8988T (cell line): ENCODE measurements around the gene FOLR2.

Source experiments
- DNase-seq: peaks from one replicate; pipeline ENCODE4 v3.0.0; 2011

Gene FOLR2

DNA sequence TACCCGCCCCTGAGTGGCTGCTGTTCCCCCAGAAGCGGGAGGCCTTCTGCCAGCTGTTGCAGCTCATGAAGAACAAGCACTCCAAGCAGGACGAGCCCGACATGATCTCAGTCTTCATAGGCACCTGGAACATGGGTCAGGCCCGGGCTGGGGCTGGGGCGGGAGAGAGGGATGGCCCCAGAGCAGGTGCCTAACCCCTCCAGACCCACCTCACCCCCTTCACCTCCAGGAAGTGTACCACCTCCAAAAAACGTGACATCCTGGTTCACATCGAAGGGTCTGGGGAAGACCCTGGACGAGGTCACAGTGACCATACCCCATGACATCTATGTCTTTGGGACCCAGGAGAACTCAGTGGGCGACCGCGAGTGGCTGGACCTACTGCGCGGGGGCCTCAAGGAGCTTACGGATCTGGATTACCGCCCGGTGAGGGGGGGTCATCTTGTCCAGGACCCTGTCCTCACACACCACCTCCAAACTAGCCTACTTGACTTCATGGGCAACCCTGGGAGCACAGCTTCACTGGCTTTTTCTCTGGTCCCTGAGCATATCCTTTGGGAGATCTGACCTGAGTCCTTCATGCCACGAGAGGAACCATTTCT is 14.3 kb downstream of the FOLR2 start:
- DNase-seq: no peak

DNA sequence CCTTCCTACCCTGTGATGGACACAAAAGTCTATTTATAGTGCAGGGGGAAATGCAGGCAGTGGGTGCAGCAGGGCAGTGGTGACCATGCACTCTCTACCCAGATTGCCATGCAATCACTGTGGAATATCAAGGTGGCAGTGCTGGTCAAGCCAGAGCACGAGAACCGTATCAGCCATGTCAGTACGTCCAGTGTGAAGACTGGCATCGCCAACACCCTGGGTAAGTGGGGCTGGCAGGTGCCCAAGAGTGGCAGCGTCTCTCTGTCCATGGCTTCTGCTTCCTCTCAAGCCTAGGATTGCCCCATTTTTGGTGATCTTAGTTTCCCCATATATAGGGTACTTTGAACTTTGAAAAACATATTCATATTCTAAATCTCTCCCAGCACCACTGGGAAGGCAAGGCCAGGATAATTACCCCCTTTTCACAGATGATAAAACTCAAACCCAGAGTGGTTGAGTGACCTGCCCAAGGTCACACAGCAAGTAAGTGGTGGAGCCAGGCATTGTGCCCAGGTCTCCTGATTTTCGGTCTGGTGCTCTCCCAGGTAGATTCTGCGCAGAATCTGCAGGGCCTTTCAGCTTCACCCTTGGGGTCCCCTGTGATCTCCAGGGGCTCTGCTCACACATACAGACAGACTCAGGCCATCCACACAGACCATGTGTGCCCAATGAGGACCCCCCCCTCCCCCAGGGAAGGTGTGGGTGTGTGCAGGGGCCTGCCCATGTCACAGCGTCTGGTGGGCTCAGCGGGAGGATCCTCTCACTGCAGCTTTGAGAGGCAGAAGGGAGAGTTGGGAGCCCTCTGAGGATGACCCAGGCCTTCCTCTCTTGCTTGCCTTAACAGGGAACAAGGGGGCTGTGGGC is 15.0 kb downstream of the FOLR2 start:
- no peak for DNase-seq

DNA sequence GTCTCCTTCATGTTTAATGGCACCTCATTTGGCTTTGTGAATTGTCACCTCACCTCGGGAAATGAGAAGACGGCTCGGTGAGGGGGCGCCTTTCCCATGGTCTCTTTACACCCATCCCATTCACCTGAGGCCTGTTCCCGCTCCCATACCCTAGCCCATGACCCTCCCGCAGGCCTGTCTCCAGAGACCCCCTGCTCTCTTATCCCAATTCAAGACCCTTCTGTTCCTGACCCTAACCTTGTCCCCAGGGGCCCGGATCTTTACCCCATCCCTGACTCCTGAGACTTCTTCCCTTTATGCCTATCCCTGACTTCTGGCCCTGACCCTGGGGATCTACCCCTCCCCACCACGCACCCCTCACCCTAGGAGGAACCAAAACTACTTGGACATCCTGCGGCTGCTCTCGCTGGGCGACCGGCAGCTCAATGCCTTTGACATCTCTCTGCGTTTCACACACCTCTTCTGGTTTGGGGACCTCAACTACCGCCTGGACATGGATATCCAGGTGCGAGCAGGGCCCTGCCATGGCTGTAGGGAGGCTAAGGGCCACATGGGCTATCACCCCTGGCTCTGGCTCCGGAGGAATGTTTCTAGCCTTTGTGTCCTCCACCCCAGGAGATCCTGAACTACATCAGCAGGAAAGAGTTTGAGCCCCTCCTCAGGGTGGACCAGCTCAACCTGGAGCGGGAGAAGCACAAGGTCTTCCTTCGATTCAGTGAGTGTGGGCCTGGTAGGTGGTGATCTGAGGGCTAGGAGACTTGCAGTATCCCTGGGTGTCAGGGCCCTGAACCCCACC is 15.9 kb downstream of the FOLR2 start:
- DNase-seq: no peak

DNA sequence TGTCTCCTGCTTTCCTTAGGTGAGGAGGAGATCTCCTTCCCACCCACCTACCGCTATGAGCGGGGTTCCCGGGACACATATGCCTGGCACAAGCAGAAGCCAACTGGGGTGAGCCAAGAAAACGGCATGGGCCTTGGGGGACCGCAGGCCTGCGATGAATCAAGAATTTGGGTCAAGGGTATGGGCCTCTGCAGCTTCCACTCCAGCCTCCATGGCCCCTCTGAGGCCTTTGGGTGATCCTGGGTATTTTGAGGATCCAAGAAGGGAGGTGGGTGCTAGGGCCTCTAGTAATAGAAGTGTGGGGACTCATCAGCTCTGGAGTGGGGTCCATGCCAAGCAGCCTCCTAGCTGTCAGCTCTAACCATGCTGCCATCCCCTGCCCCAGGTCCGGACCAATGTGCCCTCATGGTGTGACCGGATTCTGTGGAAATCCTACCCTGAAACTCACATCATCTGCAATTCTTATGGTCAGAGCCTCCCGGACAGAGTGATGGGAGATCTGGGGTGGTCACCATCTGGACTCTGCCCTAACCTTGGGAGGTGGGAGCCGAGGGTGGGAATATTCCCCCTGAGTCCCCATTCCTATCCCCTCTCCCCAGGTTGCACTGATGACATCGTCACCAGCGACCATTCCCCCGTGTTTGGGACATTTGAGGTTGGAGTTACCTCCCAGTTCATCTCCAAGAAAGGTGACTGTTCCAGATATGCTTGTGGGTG is 16.6 kb downstream of the FOLR2 start:
- DNase-seq: no peak

DNA sequence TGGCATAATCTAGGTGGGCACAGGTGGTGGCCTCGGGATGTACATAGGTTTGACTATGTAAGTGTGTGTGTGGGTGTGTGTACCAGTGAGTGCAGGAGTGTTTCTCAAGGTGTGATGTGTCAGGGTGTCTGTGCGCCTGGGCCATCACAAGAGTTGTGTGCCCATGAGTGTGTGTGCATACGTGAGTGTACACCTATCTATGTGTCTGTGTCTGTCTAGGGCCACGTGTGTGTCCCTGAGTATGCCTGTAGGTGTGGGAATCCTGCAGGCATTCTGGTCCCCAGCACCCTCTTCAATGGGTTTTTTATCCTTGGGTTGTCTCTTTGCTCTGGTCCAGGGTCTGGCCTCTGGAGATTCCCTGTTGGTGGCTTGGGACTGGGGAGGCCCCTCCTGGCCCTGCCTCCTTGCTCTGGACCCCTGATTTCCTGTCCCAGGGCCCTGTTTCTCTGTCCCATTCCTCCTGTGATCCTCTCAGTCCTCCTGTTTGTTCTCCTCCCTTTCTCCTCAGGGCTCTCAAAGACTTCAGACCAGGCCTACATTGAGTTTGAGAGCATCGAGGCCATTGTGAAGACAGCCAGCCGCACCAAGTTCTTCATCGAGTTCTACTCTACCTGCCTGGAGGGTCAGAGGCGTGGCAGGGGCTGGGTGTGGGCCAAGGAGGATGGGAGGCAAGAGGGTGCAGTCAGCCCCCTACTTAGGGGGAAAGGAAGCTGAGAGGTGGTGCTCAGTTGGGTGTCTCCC is 17.3 kb downstream of the FOLR2 start:
- no peak for DNase-seq

DNA sequence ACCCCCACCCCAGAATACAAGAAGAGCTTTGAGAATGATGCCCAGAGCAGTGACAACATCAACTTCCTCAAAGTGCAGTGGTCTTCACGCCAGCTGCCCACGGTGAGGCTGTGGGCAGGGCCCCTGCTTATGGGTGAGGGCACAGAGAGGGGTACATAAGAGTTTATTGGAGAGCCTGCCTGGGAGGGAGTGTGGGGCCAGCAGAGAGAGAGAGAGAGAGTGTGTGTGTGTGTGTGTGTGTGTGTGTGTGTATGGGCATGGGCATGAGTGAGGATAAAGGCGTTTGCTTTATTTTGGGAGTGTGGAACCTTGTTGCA is 17.9 kb downstream of the FOLR2 start:
- DNase-seq: no peak

DNA sequence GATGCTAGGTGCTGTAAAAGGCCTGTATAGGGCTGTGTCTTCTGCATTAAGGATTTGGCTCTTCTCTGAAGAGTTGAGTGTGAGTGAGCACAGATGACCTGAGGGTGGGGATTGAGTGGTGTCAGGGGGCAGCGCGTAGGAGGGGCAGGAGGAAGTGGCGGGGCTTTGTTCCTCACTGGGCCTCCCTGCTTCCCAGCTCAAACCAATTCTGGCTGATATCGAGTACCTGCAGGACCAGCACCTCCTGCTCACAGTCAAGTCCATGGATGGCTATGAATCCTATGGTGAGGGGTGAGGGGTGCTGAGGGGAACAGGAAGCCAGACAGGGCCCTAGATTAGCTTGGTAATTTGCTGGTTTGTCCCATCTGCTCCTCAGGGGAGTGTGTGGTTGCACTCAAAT is 18.3 kb downstream of the FOLR2 start:
- no peak for DNase-seq

DNA sequence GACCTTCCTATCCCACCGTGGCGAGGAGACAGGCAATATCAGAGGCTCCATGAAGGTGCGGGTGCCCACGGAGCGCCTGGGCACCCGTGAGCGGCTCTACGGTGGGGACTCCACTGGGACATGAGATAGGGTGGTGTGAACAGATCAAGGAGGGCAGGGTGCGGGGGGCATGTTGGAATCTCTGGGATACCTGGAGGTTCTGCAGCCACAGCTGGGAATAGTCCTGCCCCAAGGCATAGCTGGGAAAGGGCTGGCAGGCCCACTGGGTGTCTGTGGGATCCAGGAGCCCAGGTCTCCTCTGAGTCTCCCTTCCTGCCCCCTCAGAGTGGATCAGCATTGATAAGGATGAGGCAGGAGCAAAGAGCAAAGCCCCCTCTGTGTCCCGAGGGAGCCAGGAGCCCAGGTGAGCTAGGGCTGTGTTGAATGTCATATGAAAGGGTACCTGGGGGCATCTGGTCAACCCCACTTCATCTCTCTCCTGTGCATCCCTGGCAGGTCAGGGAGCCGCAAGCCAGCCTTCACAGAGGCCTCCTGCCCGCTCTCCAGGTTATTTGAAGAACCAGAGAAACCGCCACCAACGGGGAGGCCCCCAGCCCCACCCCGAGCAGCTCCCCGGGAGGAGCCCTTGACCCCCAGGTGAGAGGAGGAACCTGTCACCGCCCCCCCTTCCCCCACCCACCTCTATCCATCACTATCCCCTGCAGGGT is 18.9 kb downstream of the FOLR2 start:
- peak; percentile 39 for DNase-seq

DNA sequence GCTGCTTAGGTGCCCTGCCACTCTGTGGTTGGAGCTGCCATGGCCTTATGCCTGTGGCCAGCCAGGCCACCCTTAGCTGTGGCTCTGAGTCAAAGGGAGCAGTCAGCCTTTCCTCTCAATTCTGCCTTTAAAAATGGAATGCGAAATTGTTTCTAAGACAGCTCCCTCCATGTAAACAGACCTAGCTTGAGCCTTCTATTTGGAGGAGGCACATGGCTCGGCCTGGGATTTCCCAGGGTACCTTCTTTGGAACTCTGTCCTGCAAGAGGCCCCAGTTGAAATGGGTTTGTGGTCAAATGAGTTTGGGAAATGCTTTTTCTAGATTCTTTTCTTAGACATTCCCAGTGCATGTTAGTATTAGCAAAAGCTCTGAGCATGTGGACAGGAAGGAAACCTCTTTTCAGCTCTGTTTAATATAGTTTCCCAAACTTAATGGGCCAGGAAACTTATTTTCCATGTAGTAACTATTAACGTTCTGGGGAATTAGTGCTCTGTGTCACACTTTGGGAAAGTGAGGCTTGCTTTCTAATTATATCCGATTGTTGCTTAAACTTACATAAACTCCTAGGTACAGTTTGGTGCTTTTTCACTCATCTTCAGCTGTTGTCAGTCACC is 19.6 kb downstream of the FOLR2 start:
- no peak for DNase-seq

DNA sequence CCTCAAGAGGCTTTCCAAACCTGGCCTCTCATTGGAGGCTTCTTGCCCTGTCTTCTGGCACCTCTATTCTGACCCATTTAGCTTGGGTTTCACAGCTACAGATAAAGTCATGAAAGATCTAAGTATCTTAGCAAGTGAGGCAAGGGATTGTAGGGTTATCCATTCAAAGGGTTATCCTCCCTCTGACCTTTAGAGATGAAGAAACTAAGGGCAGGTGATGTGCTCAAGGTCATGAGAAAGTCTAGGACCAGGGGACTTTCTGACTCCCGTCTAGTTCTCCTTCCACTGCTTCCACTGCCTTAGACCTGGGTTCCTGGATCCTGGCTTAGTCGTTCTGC is 20.1 kb downstream of the FOLR2 start:
- DNase-seq: no peak

DNA sequence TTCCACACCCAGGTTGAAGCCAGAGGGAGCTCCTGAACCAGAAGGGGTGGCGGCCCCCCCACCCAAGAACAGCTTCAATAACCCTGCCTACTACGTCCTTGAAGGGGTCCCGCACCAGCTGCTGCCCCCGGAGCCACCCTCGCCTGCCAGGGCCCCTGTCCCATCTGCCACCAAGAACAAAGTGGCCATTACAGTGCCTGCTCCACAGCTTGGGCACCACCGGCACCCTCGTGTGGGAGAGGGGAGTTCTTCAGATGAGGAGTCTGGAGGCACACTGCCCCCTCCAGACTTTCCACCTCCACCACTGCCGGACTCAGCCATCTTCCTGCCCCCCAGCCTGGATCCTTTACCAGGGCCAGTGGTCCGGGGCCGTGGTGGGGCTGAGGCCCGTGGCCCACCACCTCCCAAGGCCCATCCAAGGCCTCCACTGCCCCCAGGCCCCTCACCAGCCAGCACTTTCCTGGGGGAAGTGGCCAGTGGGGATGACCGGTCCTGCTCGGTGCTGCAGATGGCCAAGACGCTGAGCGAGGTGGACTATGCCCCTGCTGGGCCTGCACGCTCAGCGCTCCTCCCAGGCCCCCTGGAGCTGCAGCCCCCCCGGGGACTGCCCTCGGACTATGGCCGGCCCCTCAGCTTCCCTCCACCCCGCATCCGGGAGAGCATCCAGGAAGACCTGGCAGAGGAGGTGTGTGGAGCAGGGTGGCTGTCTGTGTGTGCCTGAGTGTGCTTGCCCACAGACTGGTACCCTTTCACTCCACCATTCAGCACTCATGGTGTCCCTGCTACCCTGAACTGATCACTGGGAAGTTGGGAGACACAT is 20.7 kb downstream of the FOLR2 start:
- DNase-seq: peak; percentile 72

DNA sequence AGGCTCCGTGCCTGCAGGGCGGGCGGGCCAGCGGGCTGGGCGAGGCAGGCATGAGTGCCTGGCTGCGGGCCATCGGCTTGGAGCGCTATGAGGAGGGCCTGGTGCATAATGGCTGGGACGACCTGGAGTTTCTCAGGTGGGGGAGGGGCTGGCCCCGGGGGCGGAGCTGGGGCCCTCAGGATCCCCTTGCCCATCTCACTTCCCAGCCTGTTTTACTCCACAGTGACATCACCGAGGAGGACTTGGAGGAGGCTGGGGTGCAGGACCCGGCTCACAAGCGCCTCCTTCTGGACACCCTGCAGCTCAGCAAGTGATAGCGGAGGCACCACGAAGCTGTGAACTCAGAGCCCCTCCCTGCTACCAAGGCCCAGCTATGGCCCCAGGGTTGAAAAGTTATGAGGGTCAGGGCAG is 21.5 kb downstream of the FOLR2 start:
- peak; percentile 100 for DNase-seq

DNA sequence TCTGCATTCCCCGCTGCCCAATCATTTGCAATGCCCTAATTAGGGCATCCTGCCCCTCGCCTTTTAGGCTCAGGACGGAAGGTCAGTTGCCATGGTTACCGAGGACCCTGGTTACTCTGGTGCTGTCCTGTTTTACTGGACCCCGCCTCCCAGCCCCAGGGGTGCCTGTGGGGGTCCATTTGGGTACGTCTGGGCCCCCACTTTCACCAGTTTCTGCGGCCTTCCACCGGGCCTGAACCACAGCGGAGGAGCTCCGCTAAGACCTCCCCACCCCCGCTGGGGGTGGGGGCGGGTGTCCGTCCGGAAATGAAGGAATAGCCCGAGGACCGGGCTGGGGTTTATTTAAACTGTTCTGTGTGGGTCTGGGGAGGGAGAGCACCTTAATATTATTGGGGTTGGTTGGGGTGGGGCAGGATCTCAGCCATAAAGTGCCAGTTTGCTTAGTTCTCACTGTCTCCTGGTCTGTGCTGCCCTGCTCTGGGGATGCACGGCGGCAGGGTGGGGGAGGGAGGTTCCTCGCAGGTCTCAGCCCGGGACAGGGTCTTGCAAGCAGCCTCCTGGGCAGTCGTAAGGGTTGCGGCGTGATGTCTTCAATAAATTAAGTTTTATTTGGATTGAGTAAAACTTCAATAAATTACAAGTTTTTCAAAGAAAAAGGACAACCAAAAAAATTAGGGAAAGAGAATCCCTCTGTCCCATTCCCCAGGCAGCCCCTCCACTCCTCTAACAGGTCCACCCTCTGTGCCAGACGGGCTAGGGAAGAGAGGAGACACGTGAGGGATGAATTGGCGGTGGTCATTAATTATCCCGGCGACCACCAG is 22.1 kb downstream of the FOLR2 start:
- DNase-seq: peak; percentile 48

DNA sequence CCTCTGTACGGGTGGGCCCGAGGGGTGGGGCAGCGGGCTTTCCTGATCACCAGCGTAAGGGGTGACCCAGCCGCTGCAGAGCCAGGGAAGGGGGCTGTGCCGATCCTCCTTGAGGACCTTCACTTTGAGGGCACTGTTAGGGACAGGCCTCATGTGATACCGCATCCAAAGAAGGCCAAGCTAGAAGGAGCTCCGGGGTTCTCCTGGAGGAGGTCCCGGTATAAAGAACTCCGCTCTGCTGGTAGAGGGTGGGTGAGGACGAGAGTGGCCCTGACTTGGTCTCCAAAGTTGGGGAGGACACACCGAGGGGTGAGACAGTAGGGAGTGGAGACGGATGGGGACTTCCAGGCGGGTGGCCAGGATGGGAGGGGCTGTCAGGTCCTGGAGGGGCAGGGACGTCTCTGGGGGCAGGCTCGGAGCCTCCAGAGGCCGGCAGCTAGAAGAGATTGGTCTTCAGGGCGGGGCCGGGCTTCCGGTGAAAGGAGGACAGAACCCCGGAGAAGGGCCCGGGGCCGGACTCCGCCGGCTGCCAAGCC is 22.8 kb downstream of the FOLR2 start:
- DNase-seq: peak; percentile 79

DNA sequence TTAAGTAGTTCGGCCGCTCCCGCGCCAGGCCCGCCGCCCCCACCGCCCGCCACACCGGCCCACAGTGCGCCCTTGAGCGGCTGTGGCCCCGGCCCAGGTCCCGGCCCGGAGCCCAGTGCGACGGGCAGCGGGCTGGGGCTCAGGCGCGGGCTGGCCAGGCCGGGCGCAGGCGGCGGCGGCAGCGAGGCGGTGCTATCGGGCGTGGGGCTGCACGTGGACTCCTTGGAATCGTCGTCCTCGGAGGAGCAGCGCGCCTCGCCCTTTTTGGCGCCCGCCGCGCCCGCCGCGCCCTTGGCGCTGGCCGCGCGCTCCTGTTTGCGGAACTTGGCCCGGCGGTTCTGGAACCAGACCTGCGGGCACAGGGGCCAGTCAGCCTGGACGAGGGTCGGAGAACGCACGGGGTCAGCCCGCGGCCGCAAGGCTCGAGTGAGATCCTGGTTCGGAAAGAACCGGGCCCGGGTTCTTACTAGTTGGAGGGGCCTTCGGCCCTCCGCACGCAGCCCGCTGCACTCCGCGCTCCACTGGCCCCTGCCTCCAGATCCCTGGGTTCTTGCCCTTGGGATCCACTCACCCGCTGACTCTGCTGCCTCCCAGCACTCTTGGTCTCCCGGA is 23.4 kb downstream of the FOLR2 start:
- DNase-seq: no peak

DNA sequence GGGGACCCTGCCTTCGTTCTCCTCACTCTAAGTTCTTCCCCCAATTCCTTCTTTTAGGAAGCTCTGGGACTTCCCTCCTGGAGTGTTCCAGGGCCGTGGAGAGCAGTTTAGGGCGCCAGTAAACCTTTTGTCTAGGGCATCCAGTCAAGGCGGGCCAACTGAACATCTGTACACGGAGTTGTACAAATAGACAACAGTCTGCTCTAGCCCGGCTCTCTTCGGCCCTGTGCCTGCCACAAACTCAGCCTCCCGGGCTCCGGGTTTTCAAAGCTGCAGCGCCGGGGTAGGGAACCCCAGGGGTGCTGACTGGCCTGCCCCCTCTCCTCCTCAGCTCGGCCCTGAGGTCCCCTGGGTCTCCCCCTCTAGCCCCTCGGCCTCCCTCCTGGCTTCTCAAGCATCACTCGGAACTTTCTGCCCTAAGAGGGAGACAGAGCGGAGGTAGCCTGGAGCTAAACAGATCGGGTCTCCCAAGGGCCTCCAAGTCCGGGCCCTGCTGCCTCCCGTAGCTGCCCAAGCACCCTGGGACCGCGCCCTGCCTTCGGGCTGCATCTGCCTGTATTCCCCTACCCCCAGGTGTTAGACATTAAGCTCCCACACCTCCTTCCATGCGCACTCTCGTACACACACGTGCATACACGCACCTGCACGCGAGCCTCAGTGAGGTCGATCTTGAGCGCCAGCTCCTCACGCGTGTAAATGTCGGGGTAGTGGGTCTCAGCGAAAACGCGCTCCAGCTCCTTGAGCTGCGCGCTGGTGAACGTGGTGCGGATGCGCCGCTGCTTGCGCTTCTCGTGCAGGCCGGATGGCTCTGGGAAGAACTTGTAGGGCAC is 24.1 kb downstream of the FOLR2 start:
- DNase-seq: peak; percentile 74

DNA sequence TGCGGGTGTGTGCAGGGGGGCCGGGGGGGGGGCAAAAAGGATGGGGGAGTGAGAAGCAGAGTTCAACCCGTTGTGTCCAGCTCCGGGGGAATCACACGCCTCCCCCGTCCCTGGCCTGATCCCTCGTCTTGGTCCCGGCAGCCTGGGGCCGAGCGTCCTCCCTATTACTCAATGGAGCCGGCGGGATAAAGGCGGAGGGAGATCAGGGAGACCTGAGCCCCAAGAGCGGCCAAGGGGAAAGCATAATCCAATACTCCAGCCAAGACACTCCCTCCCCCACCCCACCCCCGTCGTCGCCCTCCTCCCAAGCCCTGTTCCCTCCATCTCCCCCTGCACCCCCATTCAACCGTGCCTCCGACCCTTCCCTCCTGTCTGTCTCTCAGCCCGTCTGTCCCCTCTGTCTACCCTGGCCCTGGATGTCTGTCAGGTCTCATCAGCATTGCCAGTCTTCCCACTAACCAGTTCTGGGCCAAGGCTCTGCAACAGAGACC is 24.7 kb downstream of the FOLR2 start:
- DNase-seq: peak; percentile 70

DNA sequence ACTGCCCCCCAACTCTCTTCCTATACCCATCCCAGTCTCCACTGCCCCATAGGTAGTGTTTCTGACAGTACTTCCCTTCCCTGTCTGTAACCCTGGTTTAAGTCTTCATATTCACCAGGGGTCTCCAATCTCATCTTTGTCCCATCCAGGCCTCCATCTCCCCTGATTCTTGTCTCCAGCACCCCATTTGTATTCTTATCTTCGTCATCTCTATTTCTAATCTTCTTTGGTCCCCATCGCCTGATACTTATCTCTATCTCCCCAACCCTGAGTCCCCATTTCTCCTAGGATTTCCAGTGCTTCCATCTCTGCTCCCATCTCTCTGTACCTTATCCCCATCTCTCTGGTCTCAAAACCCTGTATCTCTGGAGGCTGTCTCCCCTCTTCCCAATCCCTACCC is 25.5 kb downstream of the FOLR2 start:
- peak; percentile 32 for DNase-seq
